ENCODE measurements around the gene TEDC2. TPM values are rescaled to one million over a fixed set of nuclear protein-coding genes. Genes with fewer than 3 reads are reported as not detected.
A peak's percentile ranks its signal among the peaks of the same experiment; 100 is the strongest.

The TEDC2 gene
- total and polyA plus RNA-seq, 2 of the 8 experiments (the other 6 are each of a cell fraction or from before 2014, with no cell fraction given) = 54.6 to 55.6 TPM

- peak; percentile 15 for TF ChIP-seq KDM4A (IDR thresholded peaks at IDR 0.05; ENCODE audit: low read depth, low read length, severe bottlenecking)
Measured at GRCh38 chr16:2429771-2430663, 29.9 kb upstream of the TEDC2 start (continued).
